CD4-positive, alpha-beta T cell (primary cell): ENCODE data around the gene PITPNM3. TPM values are rescaled to one million over a fixed set of nuclear protein-coding genes. Genes with fewer than 3 reads are reported as not detected.

Experiments
- ATAC-seq: fragments of 200-7000 bp; cut with Tn5 transposase; one replicate; pipeline ENCODE4 v1.10.0; 2022; ENCODE audit warnings: mild to moderate bottlenecking; ENCODE audit not compliant: poor library complexity
- CTCF ChIA-PET: fragments of 350-600 bp; sonication (Branson Sonifier 250); formaldehyde crosslinking; loops from one replicate; lab custom pipeline; 2021; ENCODE audit warnings: antibody characterized with exemption, inconsistent platforms; lab: Charles Lee
- POLR2A ChIA-PET: fragments of 350-600 bp; sonication (Branson Sonifier 250); formaldehyde crosslinking; loops from one replicate; lab custom pipeline; 2021; ENCODE audit warnings: antibody characterized with exemption, inconsistent platforms; lab: Charles Lee
- DNase-seq, 14 experiments: peaks; one replicate each; pipeline ENCODE4 v3.0.0-alpha.2; 2013 to 2020; ENCODE audit warnings: mixed read lengths in 2 of 14
- H3K27ac ChIP-seq, 2 donors: one replicate each; pipeline versions ENCODE4 v1.5.1 to v1.7.0; 2013; ENCODE audit warnings: low read length in 2 of 2, low read depth in 1 of 2, mild to moderate bottlenecking in 1 of 2
- H3K27me3 ChIP-seq, 2 experiments: 1 replicate in 1 of 2; 2 replicates in 1 of 2; pipeline versions ENCODE4 v1.6.1 to v1.7.0; 2013; ENCODE audit warnings: low read length in 2 of 2, control low read depth in 1 of 2, mild to moderate bottlenecking in 1 of 2, moderate library complexity in 1 of 2; ENCODE audit not compliant: insufficient read depth in 2 of 2, control insufficient read depth in 1 of 2
- H3K36me3 ChIP-seq: one replicate; pipeline ENCODE4 v1.6.1; 2013; ENCODE audit warnings: low read length, control low read depth; ENCODE audit not compliant: insufficient read depth
- H3K4me1 ChIP-seq: one replicate; pipeline ENCODE4 v1.6.1; 2013; ENCODE audit warnings: low read length, control low read depth; ENCODE audit not compliant: insufficient read depth
- H3K4me3 ChIP-seq: one replicate; pipeline ENCODE4 v1.5.1; 2013; ENCODE audit warnings: mild to moderate bottlenecking, low read length, moderate library complexity
- H3K9me3 ChIP-seq, 2 experiments: 1 replicate in 1 of 2; 2 replicates in 1 of 2; pipeline versions ENCODE4 v1.6.1 to v1.7.0; 2013; ENCODE audit warnings: low read length in 2 of 2, mild to moderate bottlenecking in 2 of 2, control low read depth in 1 of 2, moderate library complexity in 1 of 2; ENCODE audit not compliant: control insufficient read depth in 1 of 2, insufficient read depth in 1 of 2
- H3K27ac Mint-ChIP-seq: one replicate; pipeline ENCODE4 v1.8.0; 2020; ENCODE audit warnings: mixed read lengths
- H3K27me3 Mint-ChIP-seq: one replicate; pipeline ENCODE4 v1.8.0; 2021; ENCODE audit warnings: mixed read lengths
- H3K36me3 Mint-ChIP-seq: one replicate; pipeline ENCODE4 v1.8.0; 2021; ENCODE audit warnings: low read depth, mixed read lengths
- H3K4me1 Mint-ChIP-seq: one replicate; pipeline ENCODE4 v1.8.0; 2021; ENCODE audit warnings: low read depth, mixed read lengths
- H3K4me3 Mint-ChIP-seq: one replicate; pipeline ENCODE4 v1.8.0; 2020; ENCODE audit warnings: mild to moderate bottlenecking, mixed read lengths
- H3K9me3 Mint-ChIP-seq: one replicate; pipeline ENCODE4 v1.8.0; 2020; ENCODE audit warnings: mixed read lengths
- CTCF ChIP-seq: fragments of 200-600 bp; IDR thresholded peaks from one replicate; pipeline ENCODE4 v1.8.0; 2022; ENCODE audit warnings: antibody characterized with exemption, mild to moderate bottlenecking
- intact Hi-C, 2 experiments: fragments of 100-400 bp; cut with DNase I in 1 of 2; cut with micrococcal nuclease in 1 of 2; formaldehyde crosslinking; loops; one replicate each; pipeline versions ENCODE4 v1.15.1 to v1.9.0; 2023 to 2025; cut with DNase I, micrococcal nuclease
- total RNA-seq, 174 experiments: library from RNA in 2 of 174; stranded (reverse) in 2 of 174; gene quantifications; one replicate each; pipeline ENCODE4 v1.2.3 and lab custom pipeline; 2021 to 2026

PITPNM3 gene
- total RNA-seq, 2 experiments from 2014 or later = 0.34 to 0.41 TPM

GRCh38 chr17:6476810-6477179, 79.6 kb downstream of the PITPNM3 start:
- no peak for TF ChIP-seq CTCF
- Histone ChIP-seq H3K27ac (no peak overlapping the region), H3K9me3 (no peaks in the 10 kb centered on the region), H3K36me3 (no peaks in the 10 kb centered on the region), H3K4me1 (peaks cover 6% of the 10 kb centered on the region), H3K27me3 (no peaks in the 10 kb centered on the region), H3K4me3 (no peak overlapping the region)
- DNase-seq (no peak), ATAC-seq (no peak)
- Mint-ChIP-seq H3K27ac (no peak overlapping the region), H3K36me3 (no peaks in the 10 kb centered on the region), H3K4me3 (no peak overlapping the region), H3K9me3 (no peaks in the 10 kb centered on the region), H3K27me3 (no peaks in the 10 kb centered on the region), H3K4me1 (no peaks in the 10 kb centered on the region)
- ChIA-PET POLR2A (no interaction called here), CTCF (no interaction called here)
- intact Hi-C loops = loop anchor here in 1 of 2 experiments (10.0 kb wide), 1 partner anchor 528 kb away; no protein-coding TSS in a partner anchor

DNA sequence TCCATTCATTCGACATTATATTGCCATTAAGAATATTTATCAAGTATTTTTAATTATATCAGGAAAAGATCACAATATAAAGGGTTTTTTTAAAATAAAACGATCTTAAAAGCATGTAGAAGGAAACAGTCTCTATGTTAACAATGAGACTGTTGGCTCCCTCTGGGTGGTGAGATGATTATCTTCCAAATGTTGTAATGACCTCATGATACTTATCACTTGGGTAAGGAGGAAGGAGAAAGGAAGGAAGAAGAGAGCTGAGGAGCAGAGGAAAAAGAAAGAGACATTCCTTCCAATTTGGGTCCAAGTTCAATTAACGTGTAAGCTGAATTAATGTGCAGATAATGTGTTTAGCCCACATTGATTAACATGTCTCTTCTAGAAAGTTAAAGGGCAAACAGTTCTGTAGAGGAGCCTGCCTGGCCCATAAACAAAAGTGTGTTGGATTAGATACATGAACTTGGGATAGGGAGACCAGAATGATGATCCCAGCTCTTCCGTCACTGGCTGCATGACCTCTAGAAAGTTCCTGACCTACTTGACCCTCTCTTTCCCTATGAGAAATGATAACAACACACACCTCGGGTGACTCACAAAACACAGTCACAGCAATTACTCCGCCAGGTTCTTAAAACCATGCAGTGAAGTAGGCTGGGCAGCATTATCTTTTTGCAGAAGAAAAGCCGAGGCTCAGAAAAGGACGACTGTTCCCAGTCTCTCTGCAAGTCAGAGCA, 80.1 kb downstream of the PITPNM3 start:
- intact Hi-C loops = loop anchor here in 1 of 2 experiments (10.0 kb wide), 1 partner anchor 529 kb away; no protein-coding TSS in a partner anchor
- ChIA-PET CTCF (no interaction called here), POLR2A (no interaction called here)
- H3K36me3 ChIP-seq = no peaks in the 10 kb centered on the region
- peaks cover 6% of the 10 kb centered on the region for H3K4me1 ChIP-seq
- Mint-ChIP-seq H3K27ac (no peak overlapping the region), H3K9me3 (no peaks in the 10 kb centered on the region), H3K4me1 (no peaks in the 10 kb centered on the region), H3K27me3 (no peaks in the 10 kb centered on the region), H3K36me3 (no peaks in the 10 kb centered on the region), H3K4me3 (no peak overlapping the region)
- DNase-seq (no peak), ATAC-seq (no peak)
- no peak for TF ChIP-seq CTCF
- no peaks in the 10 kb centered on the region for H3K9me3 ChIP-seq
- H3K4me3 ChIP-seq = no peak overlapping the region
- H3K27ac ChIP-seq = no peak overlapping the region
- H3K27me3 ChIP-seq = no peaks in the 10 kb centered on the region

DNA sequence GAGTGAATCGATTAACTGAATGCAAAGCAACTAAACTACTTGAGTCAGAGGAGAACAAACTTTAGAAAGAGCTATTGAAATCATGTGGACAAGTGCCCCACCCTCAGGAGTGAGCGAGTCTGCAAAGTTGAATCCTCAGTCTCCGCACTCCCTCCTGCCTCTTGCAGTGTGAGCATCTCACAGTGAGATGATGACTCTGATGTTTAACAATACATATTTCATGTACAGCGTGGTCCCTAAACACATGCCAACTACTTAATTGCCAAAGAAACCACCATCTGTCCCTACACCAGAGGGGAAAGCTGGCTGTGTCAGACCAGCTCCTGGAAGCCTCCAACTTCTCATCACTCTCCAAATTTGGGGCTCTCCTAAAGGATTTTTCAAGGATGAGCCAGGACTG, 80.9 kb downstream of the PITPNM3 start:
- intact Hi-C loops = loop anchor here in 1 of 2 experiments (10.0 kb wide), 1 partner anchor 529 kb away; no protein-coding TSS in a partner anchor
- H3K36me3 ChIP-seq = no peaks in the 10 kb centered on the region
- H3K27me3 ChIP-seq = no peaks in the 10 kb centered on the region
- no peak overlapping the region for H3K4me3 ChIP-seq
- Mint-ChIP-seq H3K27ac (no peak overlapping the region), H3K9me3 (no peaks in the 10 kb centered on the region), H3K4me1 (no peaks in the 10 kb centered on the region), H3K36me3 (no peaks in the 10 kb centered on the region), H3K4me3 (no peak overlapping the region), H3K27me3 (no peaks in the 10 kb centered on the region)
- CTCF ChIA-PET = no interaction called here
- DNase-seq = no peak
- no peak overlapping the region for H3K27ac ChIP-seq
- ATAC-seq = no peak
- no peaks in the 10 kb centered on the region for H3K9me3 ChIP-seq
- peaks cover 6% of the 10 kb centered on the region for H3K4me1 ChIP-seq
- no peak for TF ChIP-seq CTCF
- POLR2A ChIA-PET = no interaction called here
